Measurements from ENCODE around the gene HTR2B. TPM values are rescaled to one million over a fixed set of nuclear protein-coding genes. Genes with fewer than 3 reads are reported as not detected.

HTR2B gene
- total RNA-seq, 2 experiments from 2014 or later: 0.10 to 0.13 TPM

DNA sequence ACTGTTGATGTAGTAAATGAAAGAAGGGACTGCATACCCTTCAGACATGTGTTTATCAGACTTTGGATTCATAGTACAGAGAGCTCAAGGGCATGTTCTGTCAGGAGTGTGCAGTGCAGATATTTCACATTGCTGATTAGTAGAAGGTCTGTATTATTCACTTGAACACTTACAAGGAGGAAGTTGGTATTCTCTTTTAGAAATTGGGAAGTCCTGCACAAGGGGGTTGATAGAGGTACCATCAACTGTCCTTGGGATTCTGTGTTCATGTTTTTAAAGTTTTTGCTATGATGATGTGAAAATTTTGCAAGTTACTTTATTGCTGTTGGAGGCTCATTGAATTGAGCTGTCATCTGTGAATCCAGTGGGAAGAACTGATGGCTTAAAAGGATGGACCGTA is 61.5 kb downstream of the HTR2B start:
- Mint-ChIP-seq H3K27ac (no peak overlapping the region), H3K27me3 (no peaks in the 10 kb centered on the region), H3K36me3 (ENCODE audit: low read depth) (peaks cover 56% of the 10 kb centered on the region), H3K9me3 (no peaks in the 10 kb centered on the region), H3K4me1 (peaks cover 50% of the 10 kb centered on the region), H3K4me3 (no peak overlapping the region)
- DNase-seq: no peak
- CTCF ChIA-PET: interaction anchor here (0.9 kb wide), 1 partner anchor 11 kb away, joined by 4 read pairs; no protein-coding TSS in a partner anchor
- POLR2A ChIA-PET: no interaction called here

DNA sequence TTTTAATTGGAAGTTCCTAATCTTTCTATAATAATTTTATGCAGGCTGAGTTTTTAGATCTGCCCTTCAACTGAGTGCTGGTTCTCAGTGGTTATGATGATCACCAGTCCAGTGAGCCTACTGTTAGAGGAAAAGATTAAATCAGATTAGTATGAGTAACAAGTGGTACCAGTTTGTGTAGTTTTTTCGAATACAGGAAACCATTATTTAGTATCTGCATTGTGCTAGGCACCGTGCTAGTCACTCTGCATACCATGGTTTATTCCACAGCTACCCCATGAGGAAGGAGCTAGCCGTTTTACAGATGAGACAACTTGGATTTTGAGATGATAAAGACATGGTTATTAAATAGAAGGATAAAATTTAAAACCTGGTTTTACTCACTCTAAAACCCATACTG is 62.1 kb downstream of the HTR2B start:
- peaks cover 50% of the 10 kb centered on the region for H3K36me3 Mint-ChIP-seq (ENCODE audit: low read depth)
- peaks cover 50% of the 10 kb centered on the region for H3K4me1 Mint-ChIP-seq
- no peak overlapping the region for H3K27ac Mint-ChIP-seq

DNA sequence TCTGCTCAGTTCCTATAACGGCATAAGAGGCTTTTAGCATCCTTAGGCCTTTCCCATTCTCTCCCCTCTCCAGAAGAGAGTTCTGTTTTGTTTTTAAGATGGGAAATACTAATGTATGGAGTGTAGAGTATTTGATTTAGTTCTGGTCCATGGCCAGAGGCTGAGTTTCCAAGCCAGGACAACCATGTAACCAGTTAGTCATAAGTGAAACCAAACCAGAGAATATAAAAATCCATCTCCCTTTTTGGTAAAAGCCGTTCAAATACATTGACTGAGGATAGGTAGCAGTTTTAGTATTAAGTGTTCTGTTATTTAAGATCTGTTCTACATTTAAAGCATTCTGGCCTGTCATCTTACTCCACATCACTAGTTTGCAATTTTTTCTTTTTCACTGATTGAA is 65.1 kb downstream of the HTR2B start:
- ChIA-PET CTCF (interaction anchor here (1.7 kb wide), 1 partner anchor 211 kb away, joined by 6 read pairs; no protein-coding TSS in a partner anchor), POLR2A (no interaction called here)
- H3K27me3 Mint-ChIP-seq: no peaks in the 10 kb centered on the region
- H3K9me3 Mint-ChIP-seq: no peaks in the 10 kb centered on the region
- H3K27ac Mint-ChIP-seq: no peak overlapping the region
- H3K4me3 Mint-ChIP-seq: no peak overlapping the region
- H3K36me3 Mint-ChIP-seq (ENCODE audit: low read depth): peaks cover 27% of the 10 kb centered on the region
- DNase-seq: no peak
- H3K4me1 Mint-ChIP-seq: peaks cover 49% of the 10 kb centered on the region

More for the DNA sequence above, 62.1 kb downstream of the HTR2B start:
- Mint-ChIP-seq H3K27me3 (no peaks in the 10 kb centered on the region), H3K4me3 (no peak overlapping the region), H3K9me3 (no peaks in the 10 kb centered on the region)
- CTCF ChIA-PET: no interaction called here
- DNase-seq: no peak
- POLR2A ChIA-PET: no interaction called here

DNA sequence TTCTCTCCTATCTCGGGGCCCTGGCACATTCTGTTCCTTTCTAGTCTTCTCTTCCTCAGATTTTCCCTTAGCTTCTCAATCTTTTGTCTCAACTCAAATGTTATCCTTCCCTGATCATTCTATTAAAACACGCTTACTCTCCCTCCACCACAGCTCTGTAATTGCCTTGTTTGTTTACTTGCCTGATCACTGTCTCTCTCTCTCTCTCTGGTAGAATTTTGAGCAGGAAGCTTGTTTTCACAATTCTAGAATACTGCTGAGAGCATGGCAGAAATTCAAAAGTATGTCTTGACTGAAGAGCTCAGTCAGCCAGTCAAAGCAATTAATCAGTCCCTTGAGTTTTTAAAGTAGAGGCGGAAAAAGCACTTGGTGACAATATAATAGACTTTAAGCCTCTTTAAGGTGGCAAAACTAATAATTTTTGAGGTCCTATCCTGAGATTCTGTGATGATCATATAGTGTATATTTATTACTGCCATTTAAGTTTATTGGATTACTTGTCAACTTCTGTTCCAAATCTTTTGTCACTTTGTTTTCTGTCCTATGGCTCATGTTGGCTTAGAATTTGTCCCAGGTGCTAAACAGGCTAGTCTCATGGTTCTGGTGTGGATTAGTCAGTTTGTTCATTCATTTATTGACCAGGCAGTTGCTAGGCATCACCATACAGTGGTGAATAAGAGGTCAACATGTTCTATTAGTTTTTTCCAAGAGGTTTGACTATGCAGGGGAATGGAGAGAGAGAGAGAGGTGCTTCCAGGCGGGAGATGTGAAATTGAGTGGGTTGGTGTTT is 65.9 kb downstream of the HTR2B start:
- peaks cover 22% of the 10 kb centered on the region for H3K36me3 Mint-ChIP-seq (ENCODE audit: low read depth)
- POLR2A ChIA-PET: interaction anchor here (1.1 kb wide), 1 partner anchor 9 kb away, joined by 3 read pairs; no protein-coding TSS in a partner anchor
- CTCF ChIA-PET: interaction anchor here (0.6 to 2.2 kb wide), 9 partner anchors 9 to 1276 kb away, joined by 3 to 11 read pairs (median 4); no protein-coding TSS in a partner anchor

More for the DNA sequence above, 65.9 kb downstream of the HTR2B start:
- H3K27me3 Mint-ChIP-seq: no peaks in the 10 kb centered on the region
- H3K27ac Mint-ChIP-seq: no peak overlapping the region
- DNase-seq: no peak
- H3K4me1 Mint-ChIP-seq: peaks cover 55% of the 10 kb centered on the region
- peak overlapping the region; percentile 35 for H3K4me3 Mint-ChIP-seq
- H3K9me3 Mint-ChIP-seq: no peaks in the 10 kb centered on the region

Other genes with a start within 250 kb of the HTR2B start
- gene GPR55, start 199.8 kb downstream of the HTR2B start, total RNA-seq: 1 to 10 TPM; 7.3 to 7.4 TPM
- under 1 TPM in 1 of 2 experiments, not detected in 1; 0.35 TPM for gene SPATA3, start 128.9 kb downstream of the HTR2B start, total RNA-seq
- under 1 TPM; 0.35 to 0.98 TPM for gene C2orf72, start 87.5 kb downstream of the HTR2B start, total RNA-seq
- gene PSMD1, start 68.2 kb downstream of the HTR2B start, total RNA-seq: 10 to 100 TPM; 79.3 to 80.0 TPM
- gene ARMC9, start 73.6 kb upstream of the HTR2B start, total RNA-seq: under 1 TPM; 0.50 to 0.55 TPM

Measured in activated CD4-positive, alpha-beta memory T cell treated with anti-CD3 and anti-CD28 coated beads, Interleukin-2, amount 10 ng/mL, durations not matched to agents 7 days and 5 days (primary cell).